GM19397 (cell line): Measurements from ENCODE around the gene SPTLC3.
A peak's percentile ranks its signal among the peaks of the same experiment; 100 is the strongest.
"Not testable (repeated sequence)": the region's sequence is repeated elsewhere in the genome, so short reads cannot be mapped to it uniquely, and the experiment has no call there.

ENCODE experiments used
- ATAC-seq: cut with Tn5 transposase; IDR thresholded peaks from one replicate; pipeline ENCODE4 v1.9.1; 2021; ENCODE audit warnings: mild to moderate bottlenecking, moderate library complexity; ENCODE audit not compliant: unreplicated experiment

SPTLC3 gene

GRCh38 chr20:13008761-13009681 lies at the start of gene SPTLC3:
Gene SPTLC3, plus strand, starts transcription at chr20:13008972. Its CDS starts 296 bp downstream, at chr20:13009268.
- peak; percentile 36 for ATAC-seq

- ATAC-seq = no peak
Observed at GRCh38 chr20:12961725-12962124, 47.0 kb upstream of the SPTLC3 start.

GRCh38 chr20:12962895-12963294 lies 45.9 kb upstream of the SPTLC3 start:
- no peak for ATAC-seq

- ATAC-seq = no peak
Observed at GRCh38 chr20:12963416-12963815, 45.4 kb upstream of the SPTLC3 start.

- ATAC-seq = no peak
Observed at GRCh38 chr20:12965212-12965869, 43.4 kb upstream of the SPTLC3 start.

- ATAC-seq = no peak
Observed at GRCh38 chr20:12965870-12966251, 42.9 kb upstream of the SPTLC3 start.

- ATAC-seq = no peak
Observed at GRCh38 chr20:12966468-12967085, 42.2 kb upstream of the SPTLC3 start.

GRCh38 chr20:12967932-12968331 lies 40.8 kb upstream of the SPTLC3 start:
- no peak for ATAC-seq

GRCh38 chr20:12968472-12968871 lies 40.3 kb upstream of the SPTLC3 start:
- no peak for ATAC-seq

- ATAC-seq = no peak
Observed at GRCh38 chr20:12969071-12969669, 39.6 kb upstream of the SPTLC3 start.

- ATAC-seq = no peak
Observed at GRCh38 chr20:12970372-12970821, 38.4 kb upstream of the SPTLC3 start.

- ATAC-seq = no peak
Observed at GRCh38 chr20:12975833-12976608, 32.8 kb upstream of the SPTLC3 start.

- no peak for ATAC-seq
Observed at GRCh38 chr20:12976720-12977309, 32.0 kb upstream of the SPTLC3 start.

GRCh38 chr20:12977328-12978125 lies 31.2 kb upstream of the SPTLC3 start:
- ATAC-seq = no peak

- no peak for ATAC-seq
Observed at GRCh38 chr20:12978126-12978394, 30.7 kb upstream of the SPTLC3 start.

GRCh38 chr20:12978613-12979495 lies 29.9 kb upstream of the SPTLC3 start:
- no peak for ATAC-seq

GRCh38 chr20:12979713-12980112 lies 29.1 kb upstream of the SPTLC3 start:
- not testable (repeated sequence) for ATAC-seq

- ATAC-seq = no peak
Observed at GRCh38 chr20:12982098-12982497, 26.7 kb upstream of the SPTLC3 start.
